DMS 273 (cell line): ENCODE measurements around the gene LSM6.

ENCODE experiments used
- DNase-seq: peaks from one replicate; lab custom pipeline; 2025; ENCODE audit not compliant: unreplicated experiment; lab: John Stamatoyannopoulos, UW

LSM6 gene

DNA sequence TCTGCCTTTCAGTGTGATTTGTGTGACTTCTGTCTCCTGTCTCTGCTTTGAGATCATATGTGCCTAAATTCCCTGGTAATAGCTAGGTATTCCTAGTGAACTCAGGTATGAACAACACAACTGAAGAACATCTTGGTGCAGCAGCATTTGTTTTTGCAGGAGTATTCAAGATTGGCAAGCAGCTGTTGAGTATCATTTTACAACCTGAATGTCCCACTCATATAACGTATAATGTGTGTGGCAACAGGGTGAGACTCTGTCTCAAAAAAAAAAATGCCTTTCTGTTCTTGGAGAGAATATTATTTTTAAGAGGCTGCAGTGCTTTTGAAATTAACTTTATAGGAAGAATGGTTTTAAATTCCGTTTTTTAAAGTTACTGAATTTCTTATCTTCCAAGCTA, 7.7 kb downstream of the LSM6 start:
- DNase-seq: peak; percentile 14

DNA sequence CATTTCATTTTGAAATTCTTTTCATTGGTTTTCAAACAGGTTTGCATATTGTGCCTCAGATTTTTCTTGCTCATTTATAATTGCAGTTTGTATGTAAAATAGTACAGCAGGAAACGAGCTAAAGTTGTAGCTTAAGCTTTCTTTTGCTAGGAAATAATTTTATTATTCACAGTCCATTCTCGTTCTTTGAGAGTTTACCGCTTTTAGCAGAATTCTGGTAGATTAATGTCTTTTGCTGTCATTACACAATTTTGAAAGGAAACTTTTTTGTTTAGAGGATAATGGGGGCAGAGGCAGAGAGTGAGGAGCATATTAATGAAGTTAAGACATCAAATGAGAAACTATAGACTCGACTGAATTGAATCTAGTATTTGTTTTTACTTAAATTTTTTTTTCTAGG, 10.5 kb downstream of the LSM6 start:
- no peak for DNase-seq

- DNase-seq: no peak
Measured at GRCh38 chr4:146186596-146186995, 11.1 kb downstream of the LSM6 start.

- DNase-seq: no peak
Measured at GRCh38 chr4:146190456-146190855, 14.9 kb downstream of the LSM6 start.

GRCh38 chr4:146191766-146192458, 16.4 kb downstream of the LSM6 start:
- peak; percentile 6 for DNase-seq

- no peak for DNase-seq
Measured at GRCh38 chr4:146193628-146194027, 18.1 kb downstream of the LSM6 start.

- DNase-seq: no peak
Measured at GRCh38 chr4:146194212-146194611, 18.7 kb downstream of the LSM6 start.

GRCh38 chr4:146202665-146203064, 27.1 kb downstream of the LSM6 start:
- DNase-seq: no peak

GRCh38 chr4:146207410-146207809, 31.9 kb downstream of the LSM6 start:
- DNase-seq: no peak

GRCh38 chr4:146210890-146211289, 35.4 kb downstream of the LSM6 start:
- DNase-seq: no peak

DNA sequence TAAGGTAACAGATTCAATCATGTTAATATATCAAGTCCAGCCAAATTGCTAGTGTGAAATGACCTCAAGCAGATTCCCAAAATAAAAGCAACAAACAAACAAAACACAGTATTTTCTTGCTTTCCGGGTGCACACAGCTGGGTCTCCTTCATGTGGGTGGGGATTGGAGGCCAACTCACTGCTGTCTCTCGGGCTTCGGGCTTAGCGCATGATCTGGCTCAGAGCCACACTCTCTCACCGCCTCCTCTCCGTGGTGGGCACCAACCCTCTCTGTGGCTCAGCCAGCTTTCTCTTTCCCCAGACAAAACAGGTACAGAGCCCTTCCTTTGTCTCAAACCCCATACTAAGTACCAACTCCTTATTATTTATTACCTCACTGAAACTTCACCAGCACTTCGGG, 35.9 kb downstream of the LSM6 start:
- DNase-seq: peak; percentile 12

DNA sequence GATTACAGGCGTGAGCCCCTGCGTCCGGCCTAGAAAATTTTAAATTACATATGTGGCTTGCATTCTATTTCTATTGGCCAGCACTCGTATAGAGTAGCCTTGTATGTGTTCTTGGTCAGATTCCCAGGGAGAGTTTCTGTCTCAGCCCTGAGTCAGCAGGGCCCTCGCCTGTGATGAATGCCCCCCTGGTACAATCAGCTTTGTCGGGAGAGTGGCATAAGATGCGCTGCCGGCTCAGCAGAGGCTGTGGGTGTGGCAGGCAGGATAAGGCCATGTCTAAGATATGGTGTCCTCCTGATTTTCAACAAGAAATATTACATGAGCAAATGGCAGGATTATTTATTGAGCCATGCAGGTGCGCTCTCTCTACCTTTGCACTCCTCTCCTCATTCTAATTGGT, 37.3 kb downstream of the LSM6 start:
- DNase-seq: no peak

DNA sequence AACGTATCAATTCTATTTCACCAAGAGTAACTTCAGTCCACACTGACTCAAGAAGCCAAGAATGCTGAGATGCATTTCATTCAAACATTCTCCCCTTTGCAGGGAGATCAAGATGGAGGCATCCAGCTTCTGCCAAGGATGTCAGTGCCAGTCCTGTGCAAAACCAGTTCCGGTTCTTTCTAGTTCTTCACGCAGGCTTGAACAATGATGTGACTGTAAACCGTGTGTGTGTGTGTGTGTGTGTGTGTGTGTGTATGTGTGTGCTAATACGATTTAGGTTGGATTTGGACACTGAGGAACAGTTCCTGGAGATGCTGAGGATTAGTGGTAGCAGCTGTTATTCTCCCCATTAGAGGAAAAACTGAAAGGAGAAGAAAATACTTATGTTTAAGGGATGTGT, 38.7 kb downstream of the LSM6 start, which contains the start of gene REELD1:
TSS of gene REELD1 (plus strand) at position 301 of the 400 bp plus-strand sequence. CDS start 2,415 bp downstream, outside the sequence.
- DNase-seq: no peak

DNA sequence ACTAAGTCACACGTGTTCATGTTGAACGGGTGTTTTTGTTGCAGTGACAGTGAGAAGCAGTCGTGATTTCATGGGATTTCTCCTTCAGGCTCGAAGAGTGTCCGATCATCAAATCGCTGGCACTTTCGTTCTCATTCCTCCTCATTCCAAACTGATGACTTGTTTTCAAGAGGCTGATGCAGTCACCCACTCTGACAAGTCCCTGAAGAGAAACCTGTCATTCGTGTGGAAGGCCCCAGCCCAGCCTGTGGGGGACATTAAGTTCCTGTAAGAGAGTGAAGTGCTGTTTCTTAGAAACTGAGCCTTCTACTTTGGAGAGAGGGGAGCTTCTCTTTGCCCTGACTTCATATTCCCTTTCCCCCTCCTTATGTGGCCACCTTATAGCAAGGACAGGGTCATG, 46.8 kb downstream of the LSM6 start:
- no peak for DNase-seq

DNA sequence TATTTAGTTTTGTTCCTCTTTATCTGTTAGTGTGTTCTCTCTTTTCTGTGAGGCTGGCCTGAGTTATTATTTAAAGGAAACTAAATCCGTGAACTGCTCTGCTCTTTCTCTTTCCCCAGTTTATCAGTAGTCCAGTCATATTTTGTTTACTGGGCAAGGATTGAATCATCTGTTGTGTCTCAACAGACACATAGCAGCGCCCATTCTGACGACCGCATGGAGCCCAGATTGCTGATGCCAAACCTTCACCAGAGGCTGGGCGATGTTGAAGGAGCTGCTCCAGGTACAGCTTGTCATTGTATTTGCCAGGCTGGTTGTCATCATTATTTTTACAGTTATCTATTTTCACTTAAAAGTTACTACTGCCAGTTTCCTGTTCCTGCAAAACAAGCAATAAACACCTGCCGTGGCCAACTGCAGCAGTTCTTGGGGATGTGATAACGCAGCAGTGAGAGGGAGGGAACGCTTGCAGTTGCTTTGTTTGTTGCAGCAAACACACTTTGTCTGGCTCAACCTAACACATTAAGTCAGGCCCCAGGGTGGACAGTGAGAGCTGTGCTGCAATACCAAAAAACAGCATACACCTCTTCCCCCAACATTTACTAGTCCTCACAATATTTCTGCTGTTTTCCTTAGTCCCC, 48.9 kb downstream of the LSM6 start:
- no peak for DNase-seq

DNA sequence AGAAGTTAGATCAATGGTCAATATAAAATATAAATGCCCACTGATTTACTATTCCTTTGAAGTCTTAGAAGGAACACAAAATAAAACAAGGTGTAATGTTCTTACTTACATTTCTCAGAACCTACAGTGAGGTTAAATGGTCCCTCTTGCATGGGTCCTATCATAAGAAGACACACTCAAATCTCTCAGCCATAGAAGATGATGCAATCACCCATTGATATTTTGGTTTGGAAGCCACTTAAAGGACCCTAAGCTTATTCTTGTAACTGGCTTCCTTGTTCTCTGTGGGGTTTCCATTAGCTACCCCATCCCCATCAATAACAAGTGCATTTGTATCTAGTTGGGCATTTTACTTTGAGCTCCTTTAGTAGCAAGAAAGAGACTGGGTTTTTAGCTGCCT, 53.9 kb downstream of the LSM6 start:
- DNase-seq: no peak

DNA sequence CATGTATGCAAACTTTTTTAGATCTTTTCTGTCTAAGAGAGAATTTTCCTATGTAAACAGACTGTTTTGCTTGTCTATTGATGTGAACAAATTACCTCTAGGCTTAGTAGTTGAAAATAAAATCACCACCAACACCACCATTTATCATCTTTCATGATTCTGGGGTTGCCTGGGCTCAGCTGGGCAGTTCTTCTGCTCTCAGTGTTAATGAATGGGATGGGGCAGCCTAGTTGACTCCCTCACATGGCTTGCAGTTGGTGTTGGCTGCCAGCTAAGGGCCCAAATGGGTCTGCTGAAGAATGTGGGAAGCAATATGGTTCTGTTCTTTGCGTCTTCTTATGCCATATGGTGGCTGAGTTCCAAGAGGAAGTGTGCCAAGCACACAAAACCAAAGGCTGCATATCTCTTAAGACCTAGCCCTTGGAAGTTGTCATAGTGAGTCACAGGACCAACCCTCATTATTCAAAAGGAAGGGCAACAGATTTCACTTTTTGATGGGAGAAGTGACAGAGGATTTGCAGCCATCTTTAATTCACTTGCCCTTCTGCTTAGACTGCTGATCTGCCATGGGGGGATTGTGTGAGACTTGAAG, 56.7 kb downstream of the LSM6 start:
- DNase-seq: no peak

- peak; percentile 45 for DNase-seq
Measured at GRCh38 chr4:146235654-146236177, 60.2 kb downstream of the LSM6 start.

- no peak for DNase-seq
Measured at GRCh38 chr4:146236216-146236615, 60.7 kb downstream of the LSM6 start.

DNA sequence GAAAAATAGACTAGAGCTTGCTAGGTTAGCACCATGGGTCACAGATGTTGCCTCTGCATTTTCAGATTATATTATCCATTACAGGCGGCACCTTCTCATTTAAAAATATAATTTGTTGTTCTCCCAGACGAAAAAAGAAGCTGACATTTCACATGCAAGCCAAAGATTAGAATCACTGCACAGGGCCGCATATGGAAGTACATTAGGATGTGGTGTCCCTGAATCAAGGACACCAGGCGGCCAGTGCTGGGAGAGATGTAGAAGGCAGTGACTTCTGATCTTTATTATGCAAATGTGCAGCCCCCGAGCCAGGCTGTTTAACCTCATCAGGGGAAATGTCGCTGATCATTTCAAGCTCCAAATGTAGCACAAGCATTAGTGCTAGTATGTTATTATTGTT, 61.6 kb downstream of the LSM6 start:
- no peak for DNase-seq

DNA sequence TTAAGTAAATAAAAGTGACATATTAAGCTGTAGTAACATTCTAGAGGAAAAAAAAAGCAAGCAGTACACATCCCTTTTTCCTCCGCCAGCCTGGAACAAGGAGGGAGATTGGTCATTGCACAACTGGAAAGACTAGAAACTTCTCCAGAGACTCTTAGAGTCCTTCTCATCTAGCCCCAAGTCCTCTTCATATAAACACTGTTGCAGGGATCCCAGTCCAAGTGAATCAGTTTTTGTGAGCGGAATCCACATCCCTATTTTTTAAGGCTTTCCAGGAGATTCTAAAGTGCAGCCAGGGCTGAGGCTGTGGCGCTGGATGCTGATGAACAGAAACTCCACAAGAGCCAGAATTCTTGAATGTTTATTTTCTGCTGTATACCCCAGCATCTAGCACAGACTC, 62.6 kb downstream of the LSM6 start:
- no peak for DNase-seq
